ENCODE results near the gene ADK. TPM values are rescaled to one million over a fixed set of nuclear protein-coding genes. Genes with fewer than 3 reads are reported as not detected.

Gene ADK
- total and polyA plus RNA-seq, 10 donors: 11.1 to 40.5 (median 32.1) TPM

DNA sequence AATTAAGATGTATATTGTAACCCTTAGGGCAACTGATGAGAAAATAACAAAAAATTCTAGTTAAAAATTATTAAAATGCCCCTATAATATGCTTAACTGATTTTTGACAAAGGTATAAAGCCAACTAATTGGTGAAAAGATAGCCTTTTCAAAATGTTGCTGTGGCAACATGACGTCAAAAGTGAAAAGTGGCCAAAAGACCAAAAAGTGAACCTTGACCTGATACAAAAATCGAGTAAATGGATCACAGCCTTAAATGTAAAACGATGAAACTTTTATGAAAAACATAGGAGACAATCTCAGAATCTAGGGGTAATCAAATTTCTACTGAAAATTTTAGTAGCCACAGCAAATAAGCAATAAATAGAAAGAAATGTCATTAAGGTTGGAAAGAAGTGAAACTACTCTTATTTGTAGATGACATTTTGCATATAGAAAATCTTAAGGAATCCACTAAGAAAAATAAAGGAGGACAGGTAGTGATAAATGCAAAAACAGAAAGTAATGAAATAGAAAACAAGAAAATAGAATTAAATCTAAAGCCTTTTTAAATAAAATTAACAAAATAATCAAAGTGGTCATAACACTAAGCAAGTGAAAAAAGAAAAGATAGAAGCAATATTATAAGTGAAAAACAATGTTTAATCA lies 285.6 kb downstream of the ADK start:
- H3K27ac ChIP-seq: no peak overlapping the region
- H3K36me3 ChIP-seq: no peaks in the 10 kb centered on the region
- intact Hi-C loops (cut with DNase I; ENCODE audit: low total_unique reads): no loop called here
- no peak overlapping the region for H3K4me3 ChIP-seq
- no peak for DNase-seq
- H3K4me1 ChIP-seq: peaks cover 0 to 9% (median 6%) of the 10 kb centered on the region in 6 donors
- H3K9me3 ChIP-seq: no peaks in the 10 kb centered on the region
- no peaks in the 10 kb centered on the region for H3K27me3 ChIP-seq (replicated peaks in 1 of 7)
- no peak for TF ChIP-seq POLR2A (IDR thresholded peaks at IDR 0.05)
- TF ChIP-seq, protein P1, sequence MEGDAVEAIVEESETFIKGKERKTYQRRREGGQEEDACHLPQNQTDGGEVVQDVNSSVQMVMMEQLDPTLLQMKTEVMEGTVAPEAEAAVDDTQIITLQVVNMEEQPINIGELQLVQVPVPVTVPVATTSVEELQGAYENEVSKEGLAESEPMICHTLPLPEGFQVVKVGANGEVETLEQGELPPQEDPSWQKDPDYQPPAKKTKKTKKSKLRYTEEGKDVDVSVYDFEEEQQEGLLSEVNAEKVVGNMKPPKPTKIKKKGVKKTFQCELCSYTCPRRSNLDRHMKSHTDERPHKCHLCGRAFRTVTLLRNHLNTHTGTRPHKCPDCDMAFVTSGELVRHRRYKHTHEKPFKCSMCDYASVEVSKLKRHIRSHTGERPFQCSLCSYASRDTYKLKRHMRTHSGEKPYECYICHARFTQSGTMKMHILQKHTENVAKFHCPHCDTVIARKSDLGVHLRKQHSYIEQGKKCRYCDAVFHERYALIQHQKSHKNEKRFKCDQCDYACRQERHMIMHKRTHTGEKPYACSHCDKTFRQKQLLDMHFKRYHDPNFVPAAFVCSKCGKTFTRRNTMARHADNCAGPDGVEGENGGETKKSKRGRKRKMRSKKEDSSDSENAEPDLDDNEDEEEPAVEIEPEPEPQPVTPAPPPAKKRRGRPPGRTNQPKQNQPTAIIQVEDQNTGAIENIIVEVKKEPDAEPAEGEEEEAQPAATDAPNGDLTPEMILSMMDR (IDR thresholded peaks at IDR 0.05 in 8 of 11, conservative IDR thresholded peaks at IDR 0.05 in 3 of 11): no peak
- no peak for TF ChIP-seq POLR2AphosphoS5 (IDR thresholded peaks at IDR 0.05)
- WGBS, 5 donors: 93 to 98% (median 96%) methylated on average over 3 of the region's 3 CpGs

GRCh38 chr10:74437822-74438221 lies 286.8 kb downstream of the ADK start:
- no peak for DNase-seq
- intact Hi-C loops (cut with DNase I; ENCODE audit: low total_unique reads): no loop called here
- H3K27ac ChIP-seq: no peak overlapping the region
- peaks cover 0 to 9% (median 6%) of the 10 kb centered on the region in 6 donors for H3K4me1 ChIP-seq
- no peak overlapping the region for H3K4me3 ChIP-seq
- no peak for TF ChIP-seq POLR2A (IDR thresholded peaks at IDR 0.05)
- no peak for TF ChIP-seq POLR2AphosphoS5 (IDR thresholded peaks at IDR 0.05)
- TF ChIP-seq, protein P1 (IDR thresholded peaks at IDR 0.05 in 8 of 11, conservative IDR thresholded peaks at IDR 0.05 in 3 of 11): no peak
- H3K9me3 ChIP-seq: no peaks in the 10 kb centered on the region
- H3K36me3 ChIP-seq: no peaks in the 10 kb centered on the region
- H3K27me3 ChIP-seq (replicated peaks in 1 of 7): no peaks in the 10 kb centered on the region

DNA sequence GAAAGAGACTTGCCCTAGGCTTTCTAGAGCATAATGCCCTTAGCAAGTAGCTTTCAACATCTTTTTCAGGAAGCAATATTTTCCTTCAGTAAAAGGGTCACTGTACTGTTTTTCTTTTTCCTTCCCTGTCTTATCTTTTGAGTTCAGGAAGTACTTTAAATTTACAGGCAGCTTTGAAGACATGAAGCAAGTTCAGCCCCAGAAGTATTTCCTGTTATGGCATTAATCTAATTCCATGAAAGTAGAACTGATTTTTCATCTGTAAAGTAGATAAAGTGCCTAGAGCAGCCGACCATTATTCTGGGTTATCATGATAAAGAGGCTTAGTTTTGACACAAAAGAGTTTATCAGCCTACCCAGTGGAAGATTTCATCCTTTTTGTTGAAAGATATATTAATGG lies 288.2 kb downstream of the ADK start:
- Histone ChIP-seq H3K9me3 (no peaks in the 10 kb centered on the region), H3K4me1 (peaks cover 0 to 9% (median 6%) of the 10 kb centered on the region in 6 donors), H3K4me3 (no peak overlapping the region), H3K27me3 (replicated peaks in 1 of 7) (no peaks in the 10 kb centered on the region), H3K36me3 (no peaks in the 10 kb centered on the region), H3K27ac (peak overlapping the region in 3 of 8 donors; percentile 13 to 29 (median 23))
- 5 to 25% (median 14%) methylated on average over 1 of the region's 1 CpG for WGBS, 5 donors
- DNase-seq: no peak
- TF ChIP-seq POLR2AphosphoS5 (IDR thresholded peaks at IDR 0.05): no peak
- TF ChIP-seq POLR2A (IDR thresholded peaks at IDR 0.05): no peak
- TF ChIP-seq, protein P1 (IDR thresholded peaks at IDR 0.05 in 8 of 11, conservative IDR thresholded peaks at IDR 0.05 in 3 of 11): no peak
- intact Hi-C loops (cut with DNase I; ENCODE audit: low total_unique reads): no loop called here

GRCh38 chr10:74445493-74445892 lies 294.5 kb downstream of the ADK start:
- no peak for DNase-seq
- no peak overlapping the region for H3K4me3 ChIP-seq
- intact Hi-C loops (cut with DNase I; ENCODE audit: low total_unique reads): no loop called here

More at GRCh38 chr10:74445493-74445892, 294.5 kb downstream of the ADK start:
- Histone ChIP-seq H3K4me1 (peaks cover 0 to 8% (median 0%) of the 10 kb centered on the region in 6 donors), H3K9me3 (no peaks in the 10 kb centered on the region), H3K27ac (no peak overlapping the region), H3K27me3 (replicated peaks in 1 of 7) (no peaks in the 10 kb centered on the region), H3K36me3 (no peaks in the 10 kb centered on the region)
- no peak for TF ChIP-seq POLR2AphosphoS5 (IDR thresholded peaks at IDR 0.05)
- TF ChIP-seq, protein P1 (IDR thresholded peaks at IDR 0.05 in 8 of 11, conservative IDR thresholded peaks at IDR 0.05 in 3 of 11): no peak
- TF ChIP-seq POLR2A (IDR thresholded peaks at IDR 0.05): no peak
